Germinal center (tissue), 1 donor: ENCODE data around the gene EYA3.
"Not testable (repeated sequence)": the region's sequence is repeated elsewhere in the genome, so short reads cannot be mapped to it uniquely, and the experiment has no call there.

Experiments used
- DNase-seq: peaks from one replicate; pipeline ENCODE4 v3.0.0; 2012; ENCODE audit warnings: mixed read lengths, low spot score

The EYA3 gene

GRCh38 chr1:28027660-28028059, 60.8 kb downstream of the EYA3 start:
- no peak for DNase-seq

DNA sequence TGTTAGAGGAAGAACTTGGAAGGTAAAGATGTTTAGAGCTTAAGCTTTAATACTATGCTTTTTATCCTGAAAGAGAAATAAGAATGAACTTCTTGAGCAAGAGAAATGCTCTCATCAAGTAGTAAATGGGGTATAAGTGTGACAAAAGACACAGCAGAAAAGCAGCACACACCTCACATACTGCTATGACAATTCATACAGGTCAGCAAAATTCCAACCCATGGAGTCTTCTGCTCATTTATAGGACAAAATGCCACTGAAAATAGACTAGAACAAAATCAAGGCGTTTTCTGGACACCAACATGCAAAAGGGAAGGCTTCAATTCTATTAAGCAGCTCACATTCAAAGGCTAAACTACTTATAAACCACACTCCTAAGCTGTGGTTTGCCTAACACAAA, 61.2 kb downstream of the EYA3 start:
- no peak for DNase-seq

DNA sequence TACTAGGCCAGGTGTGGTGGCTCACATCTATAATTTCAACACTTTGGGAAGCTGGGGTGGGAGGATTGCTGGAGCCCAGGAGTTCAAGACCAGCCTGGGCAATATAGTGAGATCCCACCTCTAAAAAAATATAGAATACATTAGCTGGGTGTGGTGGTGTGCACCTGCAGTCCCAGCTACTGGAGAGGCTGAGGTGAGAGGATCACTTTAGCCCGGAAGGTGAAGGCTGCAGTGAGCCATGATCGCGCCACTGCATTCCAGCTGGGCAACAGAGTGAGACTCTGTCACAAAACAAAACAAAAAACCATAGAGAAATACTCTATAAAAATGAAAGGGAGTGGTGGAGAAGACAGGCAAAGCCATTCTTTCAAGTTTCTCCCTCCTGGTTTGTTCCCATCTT, 62.1 kb downstream of the EYA3 start:
- no peak for DNase-seq

DNA sequence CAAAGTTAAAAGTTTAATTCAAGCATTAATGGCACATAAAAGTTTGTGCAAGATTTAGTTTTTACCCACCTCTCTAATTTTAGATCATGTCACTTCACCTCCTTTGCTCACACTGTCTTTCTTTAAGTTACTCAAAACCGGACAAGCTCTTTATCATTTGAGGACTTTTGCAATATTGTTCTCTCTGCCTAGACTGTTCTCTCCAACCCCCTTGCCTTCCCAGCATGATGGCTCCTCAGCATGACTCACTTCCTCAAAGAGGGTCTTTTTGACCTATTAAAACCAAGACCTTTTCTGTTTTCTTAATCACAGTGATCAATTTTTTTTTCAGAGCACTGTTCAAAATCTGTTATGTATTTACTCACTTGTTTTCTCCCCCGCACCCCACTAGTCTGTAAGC, 67.3 kb downstream of the EYA3 start:
- DNase-seq, result no peak

DNA sequence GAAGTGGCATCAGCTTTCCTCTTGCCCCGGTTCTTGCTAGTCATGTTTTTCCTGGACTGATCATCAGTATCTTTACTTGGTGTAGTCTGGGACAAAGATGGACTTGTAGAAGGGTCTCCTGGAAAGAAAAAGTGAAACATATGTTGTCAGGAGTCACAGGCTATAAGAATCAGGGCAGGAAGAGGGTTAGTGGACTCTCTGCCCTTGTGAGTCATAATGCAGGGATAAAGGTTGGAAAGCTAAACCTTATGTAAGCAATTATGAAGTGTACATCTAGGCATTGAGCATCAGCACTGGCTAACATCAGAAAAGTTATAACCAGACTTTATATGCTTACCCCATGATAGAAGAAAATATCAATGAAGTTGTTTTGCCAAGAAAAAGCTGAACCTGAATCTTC, 77.4 kb downstream of the EYA3 start:
- no peak for DNase-seq

- not testable (repeated sequence) for DNase-seq
Measured at GRCh38 chr1:28003117-28003516, 85.3 kb downstream of the EYA3 start.

- no peak for DNase-seq
Measured at GRCh38 chr1:28002600-28002999, 85.8 kb downstream of the EYA3 start.

GRCh38 chr1:27999055-27999454, 89.4 kb downstream of the EYA3 start:
- DNase-seq, result no peak

DNA sequence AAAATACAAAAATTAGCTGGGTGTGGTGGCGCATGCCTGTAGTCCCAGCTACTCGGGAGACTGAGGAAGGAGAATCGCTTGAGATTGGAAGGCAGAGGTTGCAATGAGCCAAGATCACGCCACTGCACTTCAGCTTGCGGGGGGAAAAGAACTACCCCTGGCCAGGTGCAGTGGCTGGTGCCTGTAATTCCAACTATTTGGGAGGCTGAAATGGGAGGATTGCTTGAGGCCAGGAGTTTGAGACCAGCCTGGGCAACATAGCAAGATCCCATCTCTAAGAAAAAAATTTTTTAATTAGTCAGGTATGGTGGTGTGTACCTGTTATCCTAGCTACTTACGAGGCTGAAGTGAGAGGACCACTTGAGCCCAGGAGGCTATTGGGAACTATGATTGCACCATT, 93.9 kb downstream of the EYA3 start:
- DNase-seq, result not testable (repeated sequence)

DNA sequence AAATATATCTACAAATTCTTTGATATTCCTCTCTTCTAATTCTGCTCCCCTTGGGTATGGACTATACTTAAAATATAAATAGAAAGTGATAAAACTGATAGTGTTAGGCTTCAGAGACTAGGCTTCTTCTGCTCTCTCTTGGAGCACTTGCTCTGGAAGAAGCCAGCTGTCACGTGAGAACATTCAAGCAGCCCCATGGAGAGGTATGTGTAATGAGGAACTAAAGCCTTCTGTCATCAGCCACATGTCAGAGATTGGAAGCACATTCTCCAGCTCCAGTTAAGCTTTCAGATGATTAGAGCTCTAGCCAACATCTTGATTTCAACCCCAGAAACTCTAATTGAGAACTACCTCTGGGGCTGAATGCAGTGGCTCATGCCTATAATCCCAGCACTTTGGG, 94.3 kb downstream of the EYA3 start:
- DNase-seq, result no peak

DNA sequence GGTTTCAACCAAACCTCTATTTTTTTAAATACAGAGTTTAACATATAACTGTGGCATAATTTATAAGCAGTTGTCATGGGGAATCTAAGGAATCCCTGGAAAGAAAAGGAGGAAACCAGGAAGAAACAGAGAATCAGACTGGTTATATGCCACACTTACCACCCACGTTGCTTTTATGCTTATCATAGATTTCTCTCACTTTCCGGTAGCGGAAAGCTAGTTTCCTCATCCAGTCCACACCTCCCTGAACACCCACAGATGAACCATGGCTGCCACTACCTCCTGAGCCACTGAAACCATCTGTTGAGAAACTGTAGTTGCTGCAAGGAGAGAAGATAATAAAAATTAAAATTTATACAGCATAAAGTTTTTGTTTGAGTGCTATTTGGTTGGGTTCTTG, 95.2 kb downstream of the EYA3 start:
- DNase-seq, result no peak

GRCh38 chr1:27992276-27992675, 96.1 kb downstream of the EYA3 start:
- no peak for DNase-seq

- DNase-seq, result no peak
Measured at GRCh38 chr1:27990920-27991537, 97.4 kb downstream of the EYA3 start.

GRCh38 chr1:27981145-27981544, 107.3 kb downstream of the EYA3 start:
- no peak for DNase-seq

DNA sequence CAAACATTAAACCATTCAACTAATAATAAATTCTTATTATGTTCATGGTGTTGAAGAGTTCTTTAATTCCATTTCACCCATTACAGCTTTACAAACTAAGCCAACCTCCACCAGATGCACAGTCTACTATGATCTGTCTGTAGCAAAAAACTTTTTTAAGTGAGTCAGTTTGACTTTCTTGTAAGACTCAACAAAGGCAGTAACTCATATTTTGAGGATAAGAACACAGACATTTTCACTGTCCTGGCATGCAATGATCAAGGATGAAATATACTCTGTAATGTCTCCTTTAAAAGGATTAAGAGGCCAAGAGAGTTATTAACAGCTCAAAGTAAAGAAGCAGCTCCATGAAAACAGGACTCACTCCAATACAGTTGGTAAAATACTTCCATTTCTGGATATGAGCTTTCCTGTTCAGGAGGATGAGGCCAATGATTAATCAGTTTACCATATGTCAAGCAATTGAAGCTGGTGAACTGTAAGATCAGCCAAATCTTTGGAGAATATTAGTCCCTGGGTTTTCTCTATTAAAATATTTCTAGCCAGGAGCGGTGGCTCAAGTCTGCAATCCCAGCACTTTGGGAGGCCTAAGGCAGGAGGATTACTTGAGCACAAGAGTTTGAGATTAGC, 108.1 kb downstream of the EYA3 start:
- DNase-seq, result no peak

DNA sequence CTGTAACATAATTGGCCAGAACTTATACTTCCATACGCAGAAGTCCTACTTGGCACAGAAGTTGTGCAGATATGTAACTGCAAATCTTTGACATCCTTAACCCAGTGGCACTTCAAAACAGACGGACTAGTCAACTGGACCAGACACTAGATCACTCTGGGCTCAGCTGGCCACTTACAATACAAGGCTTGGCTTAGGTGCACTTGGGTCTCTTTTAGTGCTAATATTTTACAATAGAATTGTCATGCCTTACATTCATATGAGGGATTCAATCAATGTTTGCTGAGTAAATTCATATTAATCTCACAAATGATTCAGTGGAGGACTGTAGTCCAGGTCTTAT, 108.6 kb downstream of the EYA3 start:
- no peak for DNase-seq

GRCh38 chr1:27979151-27979858, 109.1 kb downstream of the EYA3 start:
- peak; percentile 34 for DNase-seq

DNA sequence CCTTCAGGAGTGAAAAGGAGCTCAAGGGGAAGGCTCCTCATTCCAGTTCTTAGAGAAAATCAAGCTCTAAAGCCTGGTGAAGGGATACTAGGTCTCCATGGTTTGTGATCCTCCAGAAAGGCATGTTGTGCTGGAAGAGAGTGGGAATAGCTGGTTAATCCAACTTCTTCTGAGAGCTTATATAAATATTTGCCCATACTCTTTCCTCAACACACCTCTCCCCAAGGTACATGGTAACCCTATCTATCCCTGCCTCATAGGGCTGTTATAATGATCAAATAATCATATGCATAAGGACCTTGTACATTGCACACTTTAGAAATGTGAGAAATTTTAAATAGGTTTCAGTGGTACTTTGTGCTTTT, 114.0 kb downstream of the EYA3 start:
- DNase-seq, result no peak

- DNase-seq, result no peak
Measured at GRCh38 chr1:27973771-27974416, 114.5 kb downstream of the EYA3 start.

DNA sequence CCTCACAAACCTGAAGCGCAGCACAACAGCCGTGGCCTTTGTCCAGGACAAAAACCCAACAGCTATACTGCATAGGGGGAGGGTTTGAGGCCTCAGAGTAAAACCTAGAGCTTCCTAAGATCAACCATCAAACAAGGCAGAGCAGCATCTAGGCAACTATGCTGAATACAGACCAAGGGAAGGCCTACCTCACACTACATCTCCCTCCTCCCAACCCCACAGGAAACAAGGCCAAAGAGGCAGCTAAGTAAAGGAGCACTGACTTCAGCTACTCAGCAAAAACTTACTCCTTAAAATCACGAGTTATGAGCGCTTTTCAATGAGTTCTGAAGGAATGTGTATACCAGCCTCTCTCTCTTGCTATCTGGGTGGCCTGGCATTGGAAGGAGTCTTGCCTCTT, 116.3 kb downstream of the EYA3 start:
- DNase-seq, result no peak

DNA sequence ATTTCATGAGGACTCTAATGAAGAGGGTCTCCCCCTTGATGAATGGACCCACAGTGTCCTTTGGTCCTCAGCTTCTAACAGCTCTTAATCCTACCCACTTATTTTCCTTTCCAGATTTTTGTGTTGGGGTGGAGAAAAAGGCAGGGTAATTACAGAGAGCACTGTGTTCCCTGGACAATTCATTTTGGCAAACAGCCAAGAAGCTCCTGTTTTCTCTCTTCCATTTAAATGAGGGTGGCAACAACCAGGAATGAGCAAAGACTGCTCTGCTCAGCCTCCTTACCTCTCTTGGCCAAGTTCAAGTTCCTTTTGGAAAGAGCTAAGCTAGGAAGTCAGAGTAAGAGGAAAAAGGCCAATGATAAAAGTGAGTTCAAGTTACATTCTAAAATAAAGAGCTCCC, 116.7 kb downstream of the EYA3 start:
- no peak for DNase-seq

- no peak for DNase-seq
Measured at GRCh38 chr1:27970401-27970800, 118.0 kb downstream of the EYA3 start.

DNA sequence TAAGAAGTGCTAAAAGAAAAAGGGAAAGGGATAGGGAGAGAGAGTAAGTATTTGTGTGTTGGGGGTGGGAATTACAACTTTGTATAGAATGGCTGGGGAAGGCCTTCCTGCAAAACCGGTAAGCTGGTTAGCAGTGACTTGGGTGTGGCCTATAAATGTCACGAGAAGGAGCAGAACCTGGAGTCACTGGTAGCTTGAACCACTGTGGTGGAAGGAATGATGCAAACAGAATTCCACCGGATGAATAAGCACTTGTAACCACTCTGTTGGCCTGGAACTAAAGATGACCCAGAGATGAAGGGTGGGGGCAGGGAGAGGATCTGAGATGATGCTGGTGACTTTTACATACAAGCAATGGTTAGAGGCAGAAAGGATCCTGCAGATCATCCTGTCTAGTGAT, 119.7 kb downstream of the EYA3 start:
- no peak for DNase-seq
